Measurements from ENCODE around the gene PGM5.
"Not testable (repeated sequence)": the region's sequence is repeated elsewhere in the genome, so short reads cannot be mapped to it uniquely, and the experiment has no call there.

Gene PGM5

DNA sequence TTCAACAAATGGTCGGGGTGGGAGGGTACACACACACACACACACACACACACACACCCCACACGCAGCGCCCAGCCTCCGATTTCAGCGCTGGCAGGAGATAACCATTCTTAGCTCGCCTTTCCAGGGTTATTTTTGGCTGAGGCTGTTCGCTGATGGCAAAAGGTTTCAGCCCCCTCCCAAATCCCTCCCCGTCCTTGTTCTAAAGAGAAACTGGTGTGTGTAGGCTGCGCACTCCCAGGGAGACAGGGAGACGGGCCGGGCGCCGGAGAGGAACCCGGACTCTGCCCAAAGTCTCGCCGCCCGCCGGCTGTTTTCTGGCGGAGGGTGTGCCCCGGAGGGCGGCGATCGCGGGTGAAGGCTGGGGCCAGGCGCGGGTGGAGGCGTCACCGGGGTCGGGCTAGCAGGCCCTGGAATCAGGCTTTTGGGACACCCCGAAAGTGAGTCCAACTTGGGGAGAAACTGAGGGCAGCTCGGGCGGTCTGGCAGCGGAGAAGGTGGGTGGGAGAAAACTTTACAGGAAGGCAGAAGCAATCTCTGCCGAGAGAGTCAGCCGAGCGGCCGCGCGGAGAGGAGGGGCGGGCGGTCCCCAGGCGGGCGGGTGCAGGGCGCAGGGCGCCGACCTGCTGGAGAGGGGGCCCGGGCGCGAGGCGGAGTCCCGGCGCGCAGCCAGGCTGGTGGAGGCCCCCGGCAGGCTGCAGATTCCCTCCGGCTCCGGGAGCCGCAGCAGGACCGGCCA, at the start of gene PGM5:
TSS of gene PGM5 (plus strand) at position 232 of the 739 bp plus-strand sequence. CDS start 517 bp downstream, outside the sequence.
- peak; percentile 13 for DNase-seq (ENCODE audit: low read depth, low spot score)

DNA sequence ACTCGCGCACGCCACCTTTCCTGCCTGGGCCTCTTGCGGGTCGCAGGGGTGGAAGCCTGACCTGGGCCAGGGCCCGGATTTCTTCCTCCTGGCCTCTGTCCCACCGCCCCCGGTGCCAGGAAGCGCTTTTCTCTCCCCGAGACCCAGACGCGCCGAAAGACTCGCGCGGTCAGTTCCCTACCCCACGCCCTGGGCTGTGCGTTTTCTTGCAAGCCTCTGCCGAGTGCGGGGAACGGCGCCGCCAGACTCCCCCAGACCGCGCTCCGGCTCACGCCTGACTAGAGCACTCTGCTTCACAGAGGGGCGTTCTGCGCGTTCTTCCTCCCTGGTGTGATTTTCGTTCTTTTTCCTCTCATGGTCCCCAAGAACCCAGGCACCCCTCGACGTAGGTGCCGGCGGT, 49.3 kb upstream of the PGM5 start:
- DNase-seq (ENCODE audit: low read depth, low spot score): not testable (repeated sequence)

DNA sequence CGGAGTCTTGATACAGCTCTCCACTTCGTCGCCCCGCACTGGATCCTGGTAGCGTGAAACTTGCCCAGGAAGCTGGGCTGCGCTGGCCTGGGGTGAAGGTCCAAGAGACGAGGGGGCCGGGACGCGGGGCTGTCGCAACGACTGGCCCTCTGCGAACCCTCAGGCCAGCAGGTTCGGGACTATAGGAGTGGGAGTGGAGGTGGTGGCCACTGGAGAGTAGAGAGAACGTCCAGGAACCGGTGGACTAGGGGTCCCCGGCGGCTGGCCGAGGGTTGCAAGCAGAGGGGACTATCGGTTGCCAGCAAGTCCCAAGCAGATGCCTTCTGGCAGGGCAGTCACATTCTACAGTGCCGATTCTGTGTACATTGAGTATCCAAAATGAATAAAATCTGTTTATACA, 48.8 kb upstream of the PGM5 start:
- DNase-seq (ENCODE audit: low read depth, low spot score): not testable (repeated sequence)

DNA sequence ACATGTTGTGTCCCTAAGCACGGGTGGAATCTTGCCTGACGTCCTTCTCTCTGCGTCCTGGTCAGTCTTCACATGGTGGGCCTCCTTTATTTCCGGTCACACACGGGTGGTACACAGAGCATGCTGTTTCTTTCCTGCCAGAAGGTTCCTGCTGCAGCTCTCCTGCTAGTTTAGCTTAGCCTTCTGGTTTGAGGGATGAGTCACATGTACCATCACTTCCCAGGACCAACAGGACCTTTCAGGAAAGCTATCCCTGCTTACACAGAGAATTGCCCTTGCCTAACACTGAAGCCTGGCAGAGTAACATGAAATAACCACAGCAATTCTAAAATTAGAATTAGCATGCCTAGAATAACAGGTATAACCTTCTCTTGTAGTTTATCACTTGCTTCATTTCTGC, 45.2 kb upstream of the PGM5 start:
- not testable (repeated sequence) for DNase-seq (ENCODE audit: low read depth, low spot score)

DNA sequence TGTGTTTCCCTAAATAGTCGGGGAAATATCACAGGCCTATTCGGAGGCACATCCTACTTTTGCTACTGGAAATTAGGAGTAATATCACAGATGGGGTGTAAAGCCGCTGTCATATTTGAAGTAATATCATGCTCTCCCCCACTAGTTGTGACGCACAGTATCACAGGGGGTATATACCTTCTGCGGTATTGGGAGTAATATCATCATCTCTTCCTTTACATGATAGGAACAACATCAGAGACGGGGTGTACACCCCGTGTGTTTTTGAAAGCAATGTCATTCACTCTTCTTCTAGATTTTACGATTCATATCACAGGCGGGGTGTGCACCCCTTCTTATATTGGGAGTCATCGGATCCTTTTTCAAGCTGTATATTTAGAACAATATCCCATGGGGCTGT, 38.2 kb upstream of the PGM5 start:
- not testable (repeated sequence) for DNase-seq (ENCODE audit: low read depth, low spot score)

DNA sequence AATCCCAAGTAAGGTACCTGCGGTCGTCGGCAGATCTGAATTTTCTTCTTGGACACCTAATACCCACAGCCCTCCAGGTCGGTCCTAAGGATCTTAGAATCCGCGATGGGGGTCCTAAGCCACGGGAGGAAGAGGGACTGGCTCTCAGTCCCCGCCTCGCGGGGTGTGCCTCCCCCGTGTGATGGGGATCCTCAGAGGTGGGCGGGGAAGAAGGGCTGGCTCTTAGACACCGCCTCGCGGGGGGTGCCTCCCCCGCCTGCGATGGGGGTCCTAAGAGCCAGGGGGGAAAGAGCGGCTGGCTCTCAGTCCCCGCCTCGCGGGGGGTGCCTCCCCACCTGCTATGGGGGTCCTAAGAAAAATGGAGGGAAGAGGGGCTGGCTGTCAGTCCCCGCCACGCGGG, 32.7 kb upstream of the PGM5 start:
- not testable (repeated sequence) for DNase-seq (ENCODE audit: low read depth, low spot score)

DNA sequence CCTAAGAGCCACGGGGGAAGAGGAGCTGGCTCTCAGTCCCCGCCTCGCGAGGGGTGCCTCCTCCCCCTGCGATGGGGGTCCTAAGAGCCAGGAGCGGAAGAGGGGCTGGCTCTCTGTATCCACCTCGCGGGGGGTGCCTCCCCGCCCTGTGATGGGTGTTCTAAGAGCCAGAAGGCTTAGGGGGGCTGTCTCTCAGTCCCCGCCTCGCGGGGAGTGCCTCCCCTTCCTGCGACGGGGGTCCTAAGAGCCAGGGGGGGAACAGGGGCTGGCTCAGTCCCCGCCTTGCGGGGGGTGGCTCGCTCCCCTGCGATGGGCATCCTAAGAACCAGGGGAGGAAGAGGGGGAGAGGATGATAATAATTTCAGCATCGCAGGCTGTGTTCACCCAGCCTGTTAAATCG, 31.9 kb upstream of the PGM5 start:
- not testable (repeated sequence) for DNase-seq (ENCODE audit: low read depth, low spot score)

DNA sequence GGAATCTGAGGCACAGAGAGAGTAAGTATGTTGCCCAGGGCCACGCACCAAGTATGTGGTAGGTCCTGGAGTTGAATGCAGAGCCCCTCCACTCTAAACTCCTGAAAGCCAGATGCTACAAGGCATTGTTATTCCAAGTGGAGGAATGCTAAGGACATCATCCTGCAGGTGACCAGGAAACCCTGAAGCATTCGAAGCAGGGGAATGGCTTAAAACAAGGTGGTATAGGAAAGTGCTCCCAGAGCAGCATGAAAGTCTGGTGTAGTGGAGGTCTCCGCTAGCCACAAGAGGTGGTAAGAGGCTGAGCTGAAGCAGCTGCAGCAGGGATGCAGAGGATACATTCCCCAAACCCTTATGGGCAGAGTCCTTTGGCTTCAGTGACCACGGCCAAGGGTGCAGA, 27.3 kb upstream of the PGM5 start:
- DNase-seq (ENCODE audit: low read depth, low spot score): not testable (repeated sequence)

DNA sequence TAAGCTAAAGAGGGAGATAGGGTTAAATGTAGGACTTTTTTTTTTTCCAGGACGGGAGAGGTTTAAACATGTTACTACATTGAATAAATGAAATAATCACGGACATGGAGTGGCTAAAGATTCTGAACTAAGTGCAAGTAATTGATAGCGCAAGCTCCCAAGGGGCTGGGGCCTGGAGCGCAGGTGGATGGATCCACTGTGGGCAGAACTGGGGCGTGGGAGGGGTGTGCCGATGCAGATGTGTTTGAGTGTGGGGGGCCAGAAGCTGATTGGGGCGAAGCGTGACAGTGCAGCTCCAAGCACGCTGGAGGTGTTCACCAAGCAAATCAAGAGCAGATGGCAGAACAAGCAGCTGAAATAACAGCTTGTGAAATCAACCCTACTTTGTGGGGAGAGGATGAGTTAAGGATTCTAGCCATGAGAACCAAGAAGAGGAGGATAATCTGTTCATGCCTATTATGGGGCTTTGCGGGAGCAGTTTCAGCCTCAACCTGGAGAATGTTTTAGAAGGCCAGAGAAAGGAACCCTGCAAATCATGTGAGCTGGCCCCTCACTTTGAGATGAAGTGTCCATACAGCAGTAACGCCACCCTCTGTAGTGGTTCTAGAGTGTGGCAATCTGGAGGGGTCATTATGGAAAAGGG, 25.8 kb upstream of the PGM5 start:
- not testable (repeated sequence) for DNase-seq (ENCODE audit: low read depth, low spot score)

DNA sequence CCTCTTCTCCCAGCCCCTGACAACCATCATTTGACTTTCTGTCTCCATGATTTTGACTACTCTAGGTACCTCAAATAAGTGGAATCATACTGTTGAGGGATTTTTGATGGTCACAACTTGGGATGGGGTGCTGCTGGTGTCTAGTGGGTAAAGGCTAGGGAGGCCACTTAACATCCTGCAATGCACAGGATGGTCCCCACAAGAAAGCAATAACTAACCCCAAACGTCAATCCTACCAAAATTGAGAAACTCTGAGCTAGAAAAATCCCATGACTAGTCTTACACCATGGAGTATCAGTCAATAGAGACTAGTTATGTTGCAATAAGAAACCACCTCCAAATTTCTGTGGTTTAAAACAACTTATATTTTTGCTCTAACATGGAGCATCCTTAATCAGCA, 24.3 kb upstream of the PGM5 start:
- DNase-seq (ENCODE audit: low read depth, low spot score): not testable (repeated sequence)

DNA sequence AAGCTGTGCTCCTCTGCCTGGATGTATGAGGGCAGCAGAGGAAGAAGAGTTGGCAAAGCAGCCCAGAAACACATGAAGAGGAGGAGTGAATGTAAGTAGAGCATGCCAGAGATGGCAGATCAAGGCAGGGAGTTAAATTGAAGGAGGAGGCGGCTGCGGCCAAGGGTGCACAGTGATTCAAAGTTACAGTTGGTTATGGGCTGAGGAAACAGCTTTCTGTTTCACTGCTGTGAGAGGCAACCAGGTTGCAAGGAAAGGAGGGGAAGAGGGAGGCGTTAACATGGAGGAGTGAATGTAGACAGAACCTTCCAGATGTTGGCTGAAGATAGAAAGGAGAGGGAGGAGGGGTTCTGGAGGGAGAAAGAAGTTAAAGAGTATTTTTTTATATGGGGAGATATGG, 20.5 kb upstream of the PGM5 start:
- not testable (repeated sequence) for DNase-seq (ENCODE audit: low read depth, low spot score)

DNA sequence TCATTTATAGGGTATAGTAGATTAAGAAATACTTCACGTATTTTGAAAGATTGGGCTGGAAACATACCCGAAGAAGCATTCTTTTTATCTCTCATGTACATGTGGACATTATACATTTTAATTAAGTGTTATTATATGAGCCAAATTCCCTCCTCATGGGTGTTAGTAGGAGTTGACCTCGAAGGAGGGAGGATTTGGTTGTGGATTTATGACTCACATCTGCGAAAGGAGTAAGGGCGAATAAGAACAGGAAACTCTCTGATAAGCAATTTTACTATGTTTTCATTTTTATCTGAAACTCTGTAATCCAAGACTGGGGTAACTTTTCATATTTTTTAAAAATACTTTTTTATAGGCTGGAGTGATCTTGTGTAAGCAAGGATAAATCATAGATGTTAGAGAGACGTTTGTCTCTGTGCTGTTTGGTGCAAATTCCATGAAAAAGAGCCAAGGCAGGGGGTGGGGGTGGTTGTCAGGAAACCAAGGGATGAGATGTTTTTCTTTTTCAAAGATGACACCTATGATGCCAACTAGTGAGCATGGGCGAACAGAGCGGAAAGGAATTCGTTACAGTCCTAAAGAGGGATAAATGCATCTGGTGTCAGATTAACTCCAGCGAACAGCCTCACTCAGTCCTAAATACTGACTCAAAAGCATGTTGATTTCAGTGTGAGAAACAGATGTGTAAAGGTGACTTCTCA, 19.6 kb upstream of the PGM5 start:
- DNase-seq (ENCODE audit: low read depth, low spot score): not testable (repeated sequence)

DNA sequence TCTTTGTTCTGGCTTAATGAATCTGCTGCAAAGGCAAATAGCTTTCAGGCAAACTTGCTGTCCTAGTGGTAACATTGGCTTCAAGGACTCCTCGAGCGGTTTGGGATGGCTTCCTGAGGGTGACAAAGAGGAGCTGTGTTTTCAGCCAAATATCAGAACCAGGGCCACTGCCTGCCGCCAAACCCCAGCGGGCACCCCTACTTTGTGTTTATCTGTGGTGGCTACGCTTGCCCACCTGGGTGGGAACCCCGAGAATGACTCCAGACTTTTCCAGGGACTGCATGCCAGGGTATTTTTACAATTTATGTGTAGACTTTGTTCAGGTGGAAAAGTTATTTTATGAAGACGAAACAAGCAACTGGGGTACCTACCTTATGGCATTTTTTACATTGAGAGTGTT, 18.4 kb upstream of the PGM5 start:
- not testable (repeated sequence) for DNase-seq (ENCODE audit: low read depth, low spot score)

DNA sequence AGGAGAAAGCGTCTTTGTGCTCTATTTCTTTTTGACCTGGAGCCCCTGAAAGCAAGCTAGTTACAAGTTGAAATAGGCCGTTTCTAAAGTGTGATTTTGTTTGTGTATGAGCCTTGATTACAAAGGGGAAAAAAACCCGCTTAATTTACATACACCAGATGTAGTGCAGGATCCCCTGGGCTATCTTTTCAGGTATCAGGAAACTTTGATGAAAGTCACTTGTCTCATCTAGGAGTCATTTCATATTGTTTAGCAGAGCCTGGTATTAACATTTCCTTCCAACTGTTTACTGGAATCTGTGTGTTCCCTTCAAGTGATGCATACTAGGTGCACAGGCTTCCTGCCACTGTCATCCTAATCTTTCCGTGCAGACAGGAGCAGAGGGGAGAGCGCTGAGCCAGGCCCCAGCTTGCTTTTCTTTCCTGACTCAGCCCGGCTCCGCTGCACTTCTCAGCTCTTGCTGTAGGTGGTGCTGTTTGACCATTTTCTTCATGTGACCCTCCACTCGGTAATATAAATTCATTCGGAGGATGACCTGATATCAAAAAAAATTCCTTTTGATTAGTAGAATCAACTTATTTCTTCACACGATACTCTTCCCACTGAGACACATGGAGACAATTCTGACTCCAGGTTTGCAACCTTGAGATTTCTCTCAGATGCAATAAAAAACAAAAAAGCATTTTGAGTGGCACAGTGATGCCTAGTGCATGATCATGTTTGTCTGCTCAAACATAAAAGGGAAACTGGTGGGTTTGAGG, 14.0 kb upstream of the PGM5 start:
- DNase-seq (ENCODE audit: low read depth, low spot score): not testable (repeated sequence)

DNA sequence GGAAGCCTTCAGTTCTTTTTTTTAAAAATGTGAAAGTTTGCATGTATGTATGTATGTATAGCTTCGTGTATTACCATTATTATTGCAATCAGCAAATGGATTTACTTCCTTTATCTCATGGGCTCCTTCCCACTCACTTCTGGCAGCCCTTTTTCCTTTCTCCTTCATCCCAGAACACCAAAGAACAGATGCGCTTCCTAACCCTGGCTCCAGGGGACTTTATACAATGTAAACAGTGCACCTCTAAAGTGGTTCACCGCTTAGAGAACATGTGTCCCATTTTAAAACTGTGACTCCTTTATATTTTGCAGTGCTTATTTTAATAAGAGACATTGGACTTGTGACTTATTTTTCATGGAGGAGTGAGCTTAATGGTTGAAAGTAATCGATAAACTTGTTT, 13.2 kb upstream of the PGM5 start:
- DNase-seq (ENCODE audit: low read depth, low spot score): not testable (repeated sequence)

DNA sequence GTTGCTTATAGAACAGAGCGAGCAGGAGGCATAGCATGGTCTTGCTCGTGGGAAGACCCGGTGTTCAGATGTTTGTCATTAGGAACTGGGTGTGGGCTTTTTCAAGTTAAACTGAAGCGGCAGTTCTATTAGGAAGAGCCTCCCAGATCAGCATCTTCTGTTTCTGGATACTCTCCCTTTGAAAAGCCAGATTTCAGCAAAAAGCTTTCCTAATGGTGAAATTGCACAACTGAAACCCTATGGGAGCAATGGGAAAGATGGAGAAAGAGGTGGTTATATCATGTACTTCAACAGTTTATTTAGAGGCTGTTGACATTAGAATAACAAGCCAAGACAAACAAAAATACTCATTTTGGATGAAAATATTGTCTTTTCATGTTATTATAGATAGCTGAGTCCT, 12.4 kb upstream of the PGM5 start:
- not testable (repeated sequence) for DNase-seq (ENCODE audit: low read depth, low spot score)

DNA sequence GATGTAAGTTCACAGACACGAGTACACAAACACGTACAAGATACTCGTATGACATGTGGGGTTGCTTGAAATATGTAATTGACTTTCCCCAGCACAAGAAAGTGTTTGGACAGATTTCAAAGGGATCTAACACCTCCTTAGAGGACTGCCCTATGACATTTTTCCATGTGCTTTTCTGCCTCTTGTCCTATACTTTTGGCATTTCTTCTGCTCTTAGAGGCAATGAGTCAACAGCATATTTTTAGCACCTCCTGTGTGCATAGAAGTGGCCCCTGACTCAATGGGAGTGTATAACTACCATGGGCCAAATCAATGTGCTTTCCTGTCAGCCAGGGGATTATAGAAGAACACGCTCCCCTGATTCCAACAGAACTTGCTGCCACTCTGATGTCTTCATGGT, 4.7 kb upstream of the PGM5 start:
- DNase-seq (ENCODE audit: low read depth, low spot score): not testable (repeated sequence)

DNA sequence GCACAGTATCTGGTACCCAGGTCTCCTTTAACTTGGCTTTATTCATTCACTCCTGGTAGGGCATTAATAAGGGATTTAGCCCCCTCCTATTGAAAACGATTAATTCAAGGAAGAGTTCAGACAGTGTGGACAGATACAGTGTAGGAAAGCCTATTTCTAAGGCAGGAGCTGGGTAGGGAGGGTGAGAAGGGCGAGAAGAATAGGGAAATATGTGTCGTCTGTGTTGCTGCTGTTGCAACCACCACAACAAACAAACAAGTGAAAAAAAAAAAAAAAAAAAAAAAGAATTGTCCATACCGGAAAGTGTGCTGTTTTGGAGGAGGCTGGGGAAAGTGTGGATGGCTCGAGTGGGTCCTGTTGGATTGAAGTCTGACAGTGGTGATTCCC, 425 bp upstream of the PGM5 start:
- not testable (repeated sequence) for DNase-seq (ENCODE audit: low read depth, low spot score)

DNA sequence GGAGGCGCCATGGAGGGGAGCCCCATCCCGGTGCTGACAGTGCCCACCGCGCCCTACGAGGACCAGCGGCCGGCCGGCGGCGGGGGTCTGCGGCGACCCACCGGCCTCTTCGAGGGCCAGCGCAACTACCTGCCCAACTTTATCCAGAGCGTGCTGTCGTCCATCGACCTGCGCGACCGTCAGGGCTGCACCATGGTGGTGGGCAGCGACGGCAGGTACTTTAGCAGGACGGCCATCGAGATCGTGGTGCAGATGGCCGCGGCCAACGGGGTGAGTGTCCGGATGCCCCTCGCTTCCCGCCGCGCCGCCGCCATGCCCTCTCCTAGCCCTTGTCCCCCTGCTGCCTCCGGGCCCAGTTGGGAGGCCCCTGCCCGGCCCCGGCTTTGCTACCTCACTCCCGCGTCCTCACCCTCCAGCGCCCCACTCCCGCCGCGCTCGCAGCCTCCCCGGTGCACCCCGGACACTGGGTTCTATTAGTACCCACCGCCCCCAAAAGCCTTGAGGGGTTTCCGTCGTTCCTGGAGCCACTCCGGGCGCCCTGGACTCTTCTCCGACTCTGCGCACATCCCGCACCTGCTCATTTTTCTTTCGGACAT, 806 bp downstream of the PGM5 start:
- DNase-seq (ENCODE audit: low read depth, low spot score): not testable (repeated sequence)

DNA sequence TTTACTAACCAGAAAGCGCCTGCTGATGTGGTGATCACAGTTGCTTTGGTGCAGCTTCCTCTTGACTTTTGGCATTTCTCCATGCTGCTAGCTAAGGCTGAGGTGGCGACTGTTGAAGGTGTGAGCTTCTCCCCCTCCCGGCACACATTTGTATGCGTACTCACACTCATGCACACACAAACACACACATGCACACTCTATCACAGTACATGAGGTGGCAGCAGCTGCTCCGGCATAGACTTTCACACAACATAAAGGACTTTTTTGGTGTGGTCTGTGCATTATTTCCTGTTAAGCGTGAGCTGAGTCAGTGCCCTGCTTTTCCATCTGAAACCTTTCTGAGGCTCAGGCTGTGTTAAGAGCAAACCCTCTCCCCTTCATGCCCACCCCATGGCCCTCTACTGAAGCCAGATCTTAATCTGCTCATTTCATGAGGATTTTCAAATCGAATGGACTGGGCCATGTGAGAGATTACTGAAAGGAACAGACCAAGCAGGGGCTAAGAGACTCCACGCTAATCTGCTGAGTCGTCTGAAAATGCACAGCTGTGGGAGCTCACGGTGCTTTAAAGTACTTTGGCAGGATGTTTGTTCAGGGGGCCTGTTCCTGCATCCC, 10.6 kb downstream of the PGM5 start:
- DNase-seq (ENCODE audit: low read depth, low spot score): not testable (repeated sequence)

DNA sequence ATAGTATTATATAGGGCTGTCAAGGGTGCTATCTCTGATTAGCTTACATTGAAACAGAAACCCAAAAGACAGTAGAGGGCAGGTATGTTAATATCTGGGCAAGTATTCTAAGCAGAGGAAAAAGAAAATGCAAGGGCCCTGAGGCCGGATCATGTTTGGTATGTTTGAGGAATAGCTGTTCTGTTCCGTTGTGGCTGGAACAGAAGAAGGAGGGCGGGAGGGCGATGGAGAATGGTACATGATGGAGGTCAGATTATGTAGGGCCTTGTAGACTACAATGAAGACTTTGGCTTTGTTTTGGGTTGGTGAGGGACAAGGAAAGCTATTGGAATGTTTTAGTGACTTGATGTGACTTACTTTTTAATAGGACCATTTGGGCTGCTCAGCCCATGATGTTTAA, 19.4 kb downstream of the PGM5 start:
- DNase-seq (ENCODE audit: low read depth, low spot score): not testable (repeated sequence)
